Panc1 (cell line): ENCODE measurements around the gene SIAE. TPM values are rescaled to one million over a fixed set of nuclear protein-coding genes. Genes with fewer than 3 reads are reported as not detected.

Source experiments
- ATAC-seq: fragments of 200-7000 bp; cut with Tn5 transposase; 2 replicates; pipeline ENCODE4 v1.9.1; 2020; ENCODE audit warnings: mild to moderate bottlenecking, moderate library complexity
- BruUV-seq: library from RNA; stranded (reverse); fragments of 400-500 nt; replicated peaks from 2 replicates; lab custom pipeline; 2021; lab: Mats Ljungman, UMichigan
- CTCF ChIA-PET: fragments of 300-600 bp; sonication (Branson Sonifier 250); formaldehyde crosslinking; loops from one replicate; lab custom pipeline; 2022; ENCODE audit warnings: antibody characterized with exemption; lab: Charles Lee
- POLR2A ChIA-PET: fragments of 300-600 bp; sonication (Branson Sonifier 250); formaldehyde crosslinking; loops from one replicate; lab custom pipeline; 2022; ENCODE audit warnings: antibody characterized with exemption; lab: Charles Lee
- DNase-seq: peaks from one replicate; pipeline ENCODE4 v3.0.0-alpha.2; 2010; ENCODE audit warnings: low read depth, low spot score
- H3K27ac ChIP-seq: 2 replicates; pipeline ENCODE4 v1.5.1; 2011; ENCODE audit warnings: mild to moderate bottlenecking, low read length, inconsistent platforms
- H3K27me3 ChIP-seq: fragments of 200-500 bp; sonication (Bioruptor generic); 2 replicates; pipeline ENCODE4 v1.6.0; 2014; ENCODE audit warnings: low read length, inconsistent platforms; ENCODE audit not compliant: control insufficient read depth, insufficient read depth
- H3K36me3 ChIP-seq: fragments of 200-500 bp; sonication (Bioruptor generic); 2 replicates; pipeline ENCODE4 v1.5.1; 2014; ENCODE audit warnings: inconsistent platforms, mild to moderate bottlenecking, low read length, moderate library complexity; ENCODE audit not compliant: control insufficient read depth, insufficient read depth
- H3K4me1 ChIP-seq: 2 replicates; pipeline ENCODE4 v1.5.1; 2011; ENCODE audit warnings: inconsistent platforms, mild to moderate bottlenecking, low read length, moderate library complexity; ENCODE audit not compliant: control insufficient read depth, insufficient read depth
- H3K4me3 ChIP-seq, 2 experiments: 2 replicates each; pipeline ENCODE4 v1.5.1; 2011 to 2012; ENCODE audit warnings: low read depth in 2 of 2, low read length in 2 of 2, mild to moderate bottlenecking in 2 of 2, inconsistent platforms in 1 of 2, moderate library complexity in 1 of 2
- H3K9me3 ChIP-seq: fragments of 200-500 bp; sonication (Bioruptor generic); 2 replicates; pipeline ENCODE4 v1.5.1; 2014; ENCODE audit warnings: low read depth, mild to moderate bottlenecking, inconsistent platforms, low read length, moderate library complexity; ENCODE audit not compliant: control insufficient read depth, insufficient read depth
- POLR2AphosphoS5 ChIP-seq: IDR thresholded peaks from 2 replicates; pipeline ENCODE4 v1.6.1; 2012; ENCODE audit warnings: mild to moderate bottlenecking, low read depth, low read length, moderate library complexity
- SIN3A ChIP-seq: IDR thresholded peaks from 2 replicates; pipeline ENCODE4 v1.6.1; 2012; ENCODE audit warnings: low read depth, mild to moderate bottlenecking, low read length, moderate library complexity, borderline replicate concordance; ENCODE audit not compliant: insufficient read depth
- TCF7L2 ChIP-seq: IDR thresholded peaks from 2 replicates; pipeline ENCODE4 v1.6.1; 2011; ENCODE audit warnings: mild to moderate bottlenecking, low read depth, low read length, inconsistent platforms
- in situ Hi-C: cut with HindIII; loops from 2 replicates; pipeline ENCODE4 v1.10.0; 2016; ENCODE audit warnings: low sequenced_read_pairs, low pct_unique_long_range_greater_than_20kb
- intact Hi-C: fragments of 100-400 bp; cut with micrococcal nuclease; formaldehyde crosslinking; loops from one replicate; pipeline ENCODE4 v1.10.0; 2022; ENCODE audit not compliant: unreplicated experiment
- total RNA-seq: library from RNA; stranded (reverse); gene quantifications from one replicate; pipeline ENCODE4 v1.2.1, GENCODE V29; 2021; ENCODE audit not compliant: unreplicated experiment
- TF ChIP-seq, protein P1 (sequence below): fragments of 450-650 bp; IDR thresholded peaks from 2 replicates; pipeline ENCODE4 v1.5.1; 2017; ENCODE audit warnings: mild to moderate bottlenecking
- TF ChIP-seq, protein P2 (sequence below), 2 experiments: IDR thresholded peaks; 2 replicates each; pipeline ENCODE4 v1.6.1; 2011 to 2012; ENCODE audit warnings: low read depth in 2 of 2, control low read depth in 1 of 2, low read length in 1 of 2, mild to moderate bottlenecking in 1 of 2, moderate library complexity in 1 of 2; ENCODE audit not compliant: insufficient read depth in 1 of 2

SIAE gene
- total RNA-seq, 1 experiment from 2014 or later = 14.9 TPM

DNA sequence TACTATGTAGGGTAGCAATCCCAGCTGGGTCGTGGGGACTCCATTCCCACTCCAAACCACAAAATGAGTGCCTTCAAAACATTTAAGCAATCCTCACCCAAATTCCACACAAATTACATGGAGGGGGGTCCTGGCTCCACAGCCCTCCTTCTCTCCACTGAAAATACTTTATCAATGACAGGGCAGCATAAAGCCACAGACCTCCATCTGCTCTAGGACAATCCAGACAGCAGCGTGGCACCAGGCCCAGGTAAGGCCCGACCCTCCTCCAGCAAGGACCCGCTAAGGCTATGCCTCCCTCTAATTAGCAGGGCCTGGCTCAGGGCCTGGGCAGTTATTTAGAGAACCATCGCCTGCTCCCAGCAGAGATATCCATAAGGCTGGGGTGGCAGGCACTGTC, 62.5 kb downstream of the SIAE start, which contains the start of gene PANX3:
TSS of gene PANX3 (plus strand) at position 365 of the 400 bp plus-strand sequence. CDS start 129 bp downstream, outside the sequence.
- no peak for DNase-seq
- Histone ChIP-seq H3K36me3 (no peaks in the 10 kb centered on the region), H3K27me3 (no peaks in the 10 kb centered on the region), H3K27ac (no peak within 1 kb of the TSS), H3K4me1 (no peaks in the 10 kb centered on the region), H3K9me3 (no peaks in the 10 kb centered on the region), H3K4me3 (no peak within 1 kb of the TSS)
- TF ChIP-seq SIN3A = no peak
- TF ChIP-seq, protein P1, sequence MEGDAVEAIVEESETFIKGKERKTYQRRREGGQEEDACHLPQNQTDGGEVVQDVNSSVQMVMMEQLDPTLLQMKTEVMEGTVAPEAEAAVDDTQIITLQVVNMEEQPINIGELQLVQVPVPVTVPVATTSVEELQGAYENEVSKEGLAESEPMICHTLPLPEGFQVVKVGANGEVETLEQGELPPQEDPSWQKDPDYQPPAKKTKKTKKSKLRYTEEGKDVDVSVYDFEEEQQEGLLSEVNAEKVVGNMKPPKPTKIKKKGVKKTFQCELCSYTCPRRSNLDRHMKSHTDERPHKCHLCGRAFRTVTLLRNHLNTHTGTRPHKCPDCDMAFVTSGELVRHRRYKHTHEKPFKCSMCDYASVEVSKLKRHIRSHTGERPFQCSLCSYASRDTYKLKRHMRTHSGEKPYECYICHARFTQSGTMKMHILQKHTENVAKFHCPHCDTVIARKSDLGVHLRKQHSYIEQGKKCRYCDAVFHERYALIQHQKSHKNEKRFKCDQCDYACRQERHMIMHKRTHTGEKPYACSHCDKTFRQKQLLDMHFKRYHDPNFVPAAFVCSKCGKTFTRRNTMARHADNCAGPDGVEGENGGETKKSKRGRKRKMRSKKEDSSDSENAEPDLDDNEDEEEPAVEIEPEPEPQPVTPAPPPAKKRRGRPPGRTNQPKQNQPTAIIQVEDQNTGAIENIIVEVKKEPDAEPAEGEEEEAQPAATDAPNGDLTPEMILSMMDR = no peak
- TF ChIP-seq, protein P2, sequence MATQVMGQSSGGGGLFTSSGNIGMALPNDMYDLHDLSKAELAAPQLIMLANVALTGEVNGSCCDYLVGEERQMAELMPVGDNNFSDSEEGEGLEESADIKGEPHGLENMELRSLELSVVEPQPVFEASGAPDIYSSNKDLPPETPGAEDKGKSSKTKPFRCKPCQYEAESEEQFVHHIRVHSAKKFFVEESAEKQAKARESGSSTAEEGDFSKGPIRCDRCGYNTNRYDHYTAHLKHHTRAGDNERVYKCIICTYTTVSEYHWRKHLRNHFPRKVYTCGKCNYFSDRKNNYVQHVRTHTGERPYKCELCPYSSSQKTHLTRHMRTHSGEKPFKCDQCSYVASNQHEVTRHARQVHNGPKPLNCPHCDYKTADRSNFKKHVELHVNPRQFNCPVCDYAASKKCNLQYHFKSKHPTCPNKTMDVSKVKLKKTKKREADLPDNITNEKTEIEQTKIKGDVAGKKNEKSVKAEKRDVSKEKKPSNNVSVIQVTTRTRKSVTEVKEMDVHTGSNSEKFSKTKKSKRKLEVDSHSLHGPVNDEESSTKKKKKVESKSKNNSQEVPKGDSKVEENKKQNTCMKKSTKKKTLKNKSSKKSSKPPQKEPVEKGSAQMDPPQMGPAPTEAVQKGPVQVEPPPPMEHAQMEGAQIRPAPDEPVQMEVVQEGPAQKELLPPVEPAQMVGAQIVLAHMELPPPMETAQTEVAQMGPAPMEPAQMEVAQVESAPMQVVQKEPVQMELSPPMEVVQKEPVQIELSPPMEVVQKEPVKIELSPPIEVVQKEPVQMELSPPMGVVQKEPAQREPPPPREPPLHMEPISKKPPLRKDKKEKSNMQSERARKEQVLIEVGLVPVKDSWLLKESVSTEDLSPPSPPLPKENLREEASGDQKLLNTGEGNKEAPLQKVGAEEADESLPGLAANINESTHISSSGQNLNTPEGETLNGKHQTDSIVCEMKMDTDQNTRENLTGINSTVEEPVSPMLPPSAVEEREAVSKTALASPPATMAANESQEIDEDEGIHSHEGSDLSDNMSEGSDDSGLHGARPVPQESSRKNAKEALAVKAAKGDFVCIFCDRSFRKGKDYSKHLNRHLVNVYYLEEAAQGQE (IDR thresholded peaks at IDR 0.05; ENCODE audit: insufficient read depth in 1 of 2, low read depth in 2 of 2, low read length in 1 of 2) = no peak
- no peak for TF ChIP-seq POLR2AphosphoS5
- TF ChIP-seq TCF7L2 = no peak
- in situ Hi-C loops (no loop called here), intact Hi-C loops (no loop called here)
- no peak for ATAC-seq
- POLR2A ChIA-PET = no interaction called here
- CTCF ChIA-PET = interaction anchor here (0.6 kb wide), 1 partner anchor 12 kb away, joined by 5 read pairs; no protein-coding TSS in a partner anchor
- BruUV-seq = no TSS peak

DNA sequence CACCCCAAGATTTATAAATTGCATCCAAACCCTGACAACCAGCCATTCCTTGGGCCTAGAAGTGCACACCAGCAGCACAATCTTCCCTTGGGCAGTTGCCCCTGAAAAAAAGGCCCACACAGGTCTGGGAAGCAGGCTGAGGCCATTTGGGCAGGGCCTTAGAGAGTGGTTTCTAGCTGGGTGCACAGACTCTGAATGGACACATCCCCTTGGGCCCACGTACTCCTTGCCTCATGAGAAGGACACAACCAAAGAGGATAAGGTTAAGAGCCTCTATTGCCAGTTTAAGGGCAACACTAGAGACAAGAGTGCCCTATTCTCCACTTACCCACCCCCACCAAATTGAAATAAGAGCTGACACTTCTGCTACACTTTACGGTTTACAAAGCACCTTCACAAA, 63.2 kb downstream of the SIAE start:
- POLR2A ChIA-PET = no interaction called here
- Histone ChIP-seq H3K27ac (no peak overlapping the region), H3K4me3 (no peak overlapping the region), H3K4me1 (no peaks in the 10 kb centered on the region), H3K9me3 (no peaks in the 10 kb centered on the region), H3K36me3 (no peaks in the 10 kb centered on the region), H3K27me3 (no peaks in the 10 kb centered on the region)
- TF ChIP-seq, protein P1 = no peak
- TF ChIP-seq POLR2AphosphoS5 (no peak), SIN3A (no peak), TCF7L2 (no peak)
- TF ChIP-seq, protein P2 (IDR thresholded peaks at IDR 0.05; ENCODE audit: insufficient read depth in 1 of 2, low read depth in 2 of 2, low read length in 1 of 2) = no peak
- no peak for ATAC-seq
- no TSS peak for BruUV-seq
- in situ Hi-C loops = no loop called here
- intact Hi-C loops = no loop called here
- no peak for DNase-seq
- CTCF ChIA-PET = interaction anchor here (0.6 kb wide), 1 partner anchor 13 kb away, joined by 5 read pairs; no protein-coding TSS in a partner anchor
